HG02973 (cell line): ENCODE data around the gene NACC1.

Experiments used
- ATAC-seq: cut with Tn5 transposase; IDR thresholded peaks from one replicate; pipeline ENCODE4 v1.9.1; 2021; ENCODE audit warnings: moderate library complexity; ENCODE audit not compliant: unreplicated experiment

The NACC1 gene

GRCh38 chr19:13189600-13189999, 71.5 kb downstream of the NACC1 start:
- ATAC-seq: no peak
